GM21390 (cell line): Measurements from ENCODE around the gene TGFBRAP1.

ENCODE experiments used
- ATAC-seq: cut with Tn5 transposase; IDR thresholded peaks from one replicate; pipeline ENCODE4 v1.9.1; 2021; ENCODE audit not compliant: unreplicated experiment

TGFBRAP1 gene

GRCh38 chr2:105243961-105244360 is 85.6 kb downstream of the TGFBRAP1 start:
- ATAC-seq = no peak

GRCh38 chr2:105242286-105242993 is 87.1 kb downstream of the TGFBRAP1 start:
- ATAC-seq = no peak

GRCh38 chr2:105241443-105241842 is 88.1 kb downstream of the TGFBRAP1 start, which contains the start of gene GPR45:
Gene GPR45 (plus strand): TSS chr2:105241743. CDS start chr2:105241859, 116 bp downstream.
- ATAC-seq = no peak

- ATAC-seq = no peak
These were observed 89.6 kb downstream of the TGFBRAP1 start for GRCh38 chr2:105239924-105240323.

GRCh38 chr2:105238664-105239240 is 90.8 kb downstream of the TGFBRAP1 start:
- ATAC-seq = no peak

- ATAC-seq = no peak
These were observed 92.3 kb downstream of the TGFBRAP1 start for GRCh38 chr2:105237045-105237765.

GRCh38 chr2:105236060-105236424 is 93.5 kb downstream of the TGFBRAP1 start:
- no peak for ATAC-seq

- ATAC-seq = peak; percentile 66
These were observed 94.0 kb downstream of the TGFBRAP1 start for GRCh38 chr2:105235388-105236059.

GRCh38 chr2:105231232-105231619 is 98.3 kb downstream of the TGFBRAP1 start:
- ATAC-seq = no peak

GRCh38 chr2:105224444-105224843 is 105.1 kb downstream of the TGFBRAP1 start:
- no peak for ATAC-seq

GRCh38 chr2:105220604-105221003 is 108.9 kb downstream of the TGFBRAP1 start:
- no peak for ATAC-seq

GRCh38 chr2:105215586-105216192 is 113.8 kb downstream of the TGFBRAP1 start:
- ATAC-seq = no peak
